PC-9 (cell line): ENCODE data around the gene SCAPER.

Source experiments
- CTCF ChIP-seq: fragments of 200-600 bp; sonication (generic); conservative IDR thresholded peaks from 2 replicates; pipeline ENCODE4 v1.6.1; 2017; ENCODE audit warnings: mixed run types, antibody characterized with exemption, mild to moderate bottlenecking, moderate library complexity
- EZH2 ChIP-seq: fragments of 200-600 bp; sonication (generic); IDR thresholded peaks from 2 replicates; pipeline ENCODE4 v1.8.0; 2017; ENCODE audit warnings: antibody characterized with exemption, low read depth

DNA sequence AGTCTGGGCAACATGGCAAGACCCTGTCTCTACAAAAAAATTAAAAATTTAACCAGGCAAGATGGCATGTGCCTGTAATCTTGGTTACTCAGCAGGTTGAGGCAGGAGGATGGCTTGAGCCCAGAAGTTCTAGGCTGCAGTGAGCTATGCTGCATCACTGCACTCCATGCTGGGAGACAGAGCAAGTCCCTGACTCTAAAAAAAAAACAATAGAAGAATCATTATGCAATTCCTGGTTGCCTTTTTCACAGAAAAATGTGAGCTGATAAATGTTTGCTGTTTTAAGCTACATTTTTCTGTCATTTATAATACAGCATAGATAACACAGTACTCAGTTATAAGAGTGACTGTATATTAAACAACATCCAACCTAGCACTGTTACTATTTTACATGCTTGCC is 148.8 kb downstream of the SCAPER start:
- TF ChIP-seq CTCF (no peak), EZH2 (no peak)
